Loucy (cell line): ENCODE results near the gene RCAN2.

Experiments
- CTCF ChIP-seq: fragments of 200-600 bp; sonication (generic); conservative IDR thresholded peaks from 2 replicates; pipeline ENCODE4 v1.5.1; 2014; ENCODE audit warnings: mild to moderate bottlenecking, antibody characterized with exemption, low read length
- EZH2phosphoT487 ChIP-seq: fragments of 200-600 bp; IDR thresholded peaks from 2 replicates; pipeline ENCODE4 v1.6.1; 2018; ENCODE audit warnings: antibody characterized with exemption, mild to moderate bottlenecking, moderate library complexity, borderline replicate concordance

- TF ChIP-seq CTCF (no peak), EZH2phosphoT487 (no peak)
Observed at GRCh38 chr6:46411456-46412197, 79.6 kb downstream of the RCAN2 start.
